ENCODE results near the gene SLC10A6.
A peak's percentile ranks its signal among the peaks of the same experiment; 100 is the strongest.
"Not testable (repeated sequence)": the region's sequence is repeated elsewhere in the genome, so short reads cannot be mapped to it uniquely, and the experiment has no call there.

SLC10A6 gene

GRCh38 chr4:86848732-86849619 is at the start of gene SLC10A6:
Gene SLC10A6, minus strand, starts transcription at chr4:86849384. Its CDS starts 269 bp downstream, at chr4:86849115.
- DNase-seq: peak in 1 of 10 donors; percentile 12
- intact Hi-C loops (cut with DNase I): no loop called here

- no peak for DNase-seq
- intact Hi-C loops (cut with DNase I): no loop called here
Measured at GRCh38 chr4:86898562-86898961, 49.4 kb upstream of the SLC10A6 start.

- DNase-seq: no peak
- intact Hi-C loops (cut with DNase I): no loop called here
Measured at GRCh38 chr4:86896596-86896995, 47.4 kb upstream of the SLC10A6 start.

- intact Hi-C loops (cut with DNase I): loop anchor here (1.0 kb wide), 2 partner anchors 374 to 400 kb away; no protein-coding TSS in a partner anchor
- no peak for DNase-seq
Measured at GRCh38 chr4:86895692-86896488, 46.7 kb upstream of the SLC10A6 start.

- intact Hi-C loops (cut with DNase I): no loop called here
- DNase-seq: no peak
Measured at GRCh38 chr4:86894455-86894854, 45.3 kb upstream of the SLC10A6 start.

GRCh38 chr4:86893136-86893535 is 44.0 kb upstream of the SLC10A6 start:
- no peak for DNase-seq
- intact Hi-C loops (cut with DNase I): no loop called here

GRCh38 chr4:86892636-86892960 is 43.4 kb upstream of the SLC10A6 start:
- no peak for DNase-seq
- intact Hi-C loops (cut with DNase I): no loop called here

- peak; percentile 35 to 96 (median 66) for DNase-seq
- intact Hi-C loops (cut with DNase I): no loop called here
Measured at GRCh38 chr4:86891762-86892635, 42.8 kb upstream of the SLC10A6 start, which contains the start of gene C4orf36. Gene C4orf36, minus strand, starts transcription at chr4:86892422. Its CDS starts 902 bp downstream, at chr4:86891520.

- intact Hi-C loops (cut with DNase I): no loop called here
Measured at GRCh38 chr4:86890790-86891189, 41.6 kb upstream of the SLC10A6 start.

GRCh38 chr4:86879641-86880040 is 30.5 kb upstream of the SLC10A6 start:
- no peak for DNase-seq
- intact Hi-C loops (cut with DNase I): no loop called here

More at GRCh38 chr4:86890790-86891189, 41.6 kb upstream of the SLC10A6 start:
- DNase-seq: no peak

GRCh38 chr4:86878640-86879039 is 29.5 kb upstream of the SLC10A6 start:
- DNase-seq: no peak
- intact Hi-C loops (cut with DNase I): no loop called here

GRCh38 chr4:86876894-86877685 is 27.9 kb upstream of the SLC10A6 start:
- no peak for DNase-seq
- intact Hi-C loops (cut with DNase I): no loop called here

GRCh38 chr4:86875436-86875835 is 26.3 kb upstream of the SLC10A6 start:
- DNase-seq; intact Hi-C loops (cut with DNase I): not testable (repeated sequence)

GRCh38 chr4:86872135-86872534 is 23.0 kb upstream of the SLC10A6 start:
- intact Hi-C loops (cut with DNase I): no loop called here
- DNase-seq: no peak

- intact Hi-C loops (cut with DNase I): no loop called here
- DNase-seq: no peak
Measured at GRCh38 chr4:86870442-86871069, 21.4 kb upstream of the SLC10A6 start.

- intact Hi-C loops (cut with DNase I): no loop called here
- no peak for DNase-seq
Measured at GRCh38 chr4:86857341-86858052, 8.3 kb upstream of the SLC10A6 start.

- intact Hi-C loops (cut with DNase I): no loop called here
Measured at GRCh38 chr4:86856896-86857295, 7.7 kb upstream of the SLC10A6 start.

GRCh38 chr4:86855572-86855971 is 6.4 kb upstream of the SLC10A6 start:
- no peak for DNase-seq
- intact Hi-C loops (cut with DNase I): no loop called here

More at GRCh38 chr4:86856896-86857295, 7.7 kb upstream of the SLC10A6 start:
- DNase-seq: no peak

Data from posterior cingulate gyrus (tissue), 11 donors.